ENCODE measurements around the gene TNFSF13B.
"Not testable (repeated sequence)": the region's sequence is repeated elsewhere in the genome, so short reads cannot be mapped to it uniquely, and the experiment has no call there.

The TNFSF13B gene

GRCh38 chr13:108288741-108289140 is 19.2 kb downstream of the TNFSF13B start:
- Histone ChIP-seq H3K27me3 (ENCODE audit: control insufficient read depth, insufficient read depth, low read length) (no peaks in the 10 kb centered on the region), H3K9me3 (ENCODE audit: control insufficient read depth, insufficient read depth, low read length) (no peaks in the 10 kb centered on the region), H3K4me1 (ENCODE audit: control insufficient read depth, insufficient read depth, low read length) (no peaks in the 10 kb centered on the region), H3K36me3 (ENCODE audit: control insufficient read depth, insufficient read depth, low read length) (no peaks in the 10 kb centered on the region), H3K9ac (ENCODE audit: low read depth, low read length) (no peak overlapping the region), H3K4me3 (ENCODE audit: low read depth, low read length) (no peak overlapping the region)

DNA sequence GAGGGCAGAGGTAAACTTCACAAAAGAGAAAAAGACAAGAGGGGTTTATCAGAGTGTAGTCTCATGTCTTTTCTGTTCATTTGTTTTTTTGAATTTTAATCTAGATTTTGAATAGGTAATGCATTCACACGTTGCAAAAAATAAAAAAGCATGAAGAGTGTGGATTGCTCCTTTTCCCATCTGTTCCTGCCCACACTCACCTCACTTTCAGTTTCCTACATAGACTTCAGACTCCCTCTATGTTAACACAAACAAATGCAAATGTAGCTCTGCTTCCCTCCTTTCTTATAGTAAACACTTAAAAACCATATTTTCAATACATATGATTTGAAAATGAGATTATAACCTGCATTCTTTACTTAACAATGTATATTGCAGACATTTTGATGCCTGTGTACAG is 20.3 kb downstream of the TNFSF13B start:
- H3K4me1 ChIP-seq (ENCODE audit: control insufficient read depth, insufficient read depth, low read length) = no peaks in the 10 kb centered on the region

GRCh38 chr13:108297114-108297513 is 27.6 kb downstream of the TNFSF13B start:
- H3K9me3 ChIP-seq (ENCODE audit: control insufficient read depth, insufficient read depth, low read length) = no peaks in the 10 kb centered on the region
- H3K36me3 ChIP-seq (ENCODE audit: control insufficient read depth, insufficient read depth, low read length) = no peaks in the 10 kb centered on the region
- H3K4me1 ChIP-seq (ENCODE audit: control insufficient read depth, insufficient read depth, low read length) = no peaks in the 10 kb centered on the region
- no peak overlapping the region for H3K9ac ChIP-seq (ENCODE audit: low read depth, low read length)
- no peak overlapping the region for H3K4me3 ChIP-seq (ENCODE audit: low read depth, low read length)
- no peaks in the 10 kb centered on the region for H3K27me3 ChIP-seq (ENCODE audit: control insufficient read depth, insufficient read depth, low read length)

More for the DNA sequence above, 20.3 kb downstream of the TNFSF13B start:
- no peaks in the 10 kb centered on the region for H3K36me3 ChIP-seq (ENCODE audit: control insufficient read depth, insufficient read depth, low read length)
- H3K9me3 ChIP-seq (ENCODE audit: control insufficient read depth, insufficient read depth, low read length) = no peaks in the 10 kb centered on the region
- no peak overlapping the region for H3K4me3 ChIP-seq (ENCODE audit: low read depth, low read length)
- H3K9ac ChIP-seq (ENCODE audit: low read depth, low read length) = no peak overlapping the region
- H3K27me3 ChIP-seq (ENCODE audit: control insufficient read depth, insufficient read depth, low read length) = no peaks in the 10 kb centered on the region

GRCh38 chr13:108302279-108302678 is 32.8 kb downstream of the TNFSF13B start:
- no peaks in the 10 kb centered on the region for H3K36me3 ChIP-seq (ENCODE audit: control insufficient read depth, insufficient read depth, low read length)
- H3K4me1 ChIP-seq (ENCODE audit: control insufficient read depth, insufficient read depth, low read length) = no peaks in the 10 kb centered on the region
- H3K27me3 ChIP-seq (ENCODE audit: control insufficient read depth, insufficient read depth, low read length) = no peaks in the 10 kb centered on the region
- H3K9ac ChIP-seq (ENCODE audit: low read depth, low read length) = no peak overlapping the region
- no peaks in the 10 kb centered on the region for H3K9me3 ChIP-seq (ENCODE audit: control insufficient read depth, insufficient read depth, low read length)
- no peak overlapping the region for H3K4me3 ChIP-seq (ENCODE audit: low read depth, low read length)

GRCh38 chr13:108304170-108305016 is 34.9 kb downstream of the TNFSF13B start:
- H3K9me3 ChIP-seq (ENCODE audit: control insufficient read depth, insufficient read depth, low read length) = no peaks in the 10 kb centered on the region
- H3K4me1 ChIP-seq (ENCODE audit: control insufficient read depth, insufficient read depth, low read length) = no peaks in the 10 kb centered on the region
- H3K9ac ChIP-seq (ENCODE audit: low read depth, low read length) = no peak overlapping the region

DNA sequence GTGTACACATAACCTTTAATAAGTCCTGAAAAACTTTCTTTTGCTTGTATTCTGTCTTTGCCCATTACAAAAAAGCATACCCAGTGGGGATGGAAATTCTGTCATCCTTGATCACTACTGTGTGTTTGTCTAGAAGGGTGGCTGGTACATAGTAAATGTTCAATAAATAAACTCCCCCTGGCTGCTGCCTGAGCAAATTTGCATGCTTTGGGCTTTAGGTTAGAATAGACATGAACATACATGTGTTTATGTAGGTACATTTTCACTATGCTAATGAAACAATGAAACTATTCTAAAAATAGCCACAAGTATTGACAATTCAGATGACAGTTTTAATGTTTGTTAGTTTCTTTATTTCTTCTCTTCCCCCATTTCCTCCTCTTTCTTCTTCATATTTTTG is 36.1 kb downstream of the TNFSF13B start:
- no peak overlapping the region for H3K4me3 ChIP-seq (ENCODE audit: low read depth, low read length)

More at GRCh38 chr13:108304170-108305016, 34.9 kb downstream of the TNFSF13B start:
- no peaks in the 10 kb centered on the region for H3K27me3 ChIP-seq (ENCODE audit: control insufficient read depth, insufficient read depth, low read length)
- H3K36me3 ChIP-seq (ENCODE audit: control insufficient read depth, insufficient read depth, low read length) = no peaks in the 10 kb centered on the region
- H3K4me3 ChIP-seq (ENCODE audit: low read depth, low read length) = no peak overlapping the region

GRCh38 chr13:108306860-108307259 is 37.3 kb downstream of the TNFSF13B start:
- Histone ChIP-seq H3K27me3 (ENCODE audit: control insufficient read depth, insufficient read depth, low read length) (no peaks in the 10 kb centered on the region), H3K36me3 (ENCODE audit: control insufficient read depth, insufficient read depth, low read length) (no peaks in the 10 kb centered on the region), H3K9ac (ENCODE audit: low read depth, low read length) (no peak overlapping the region), H3K4me1 (ENCODE audit: control insufficient read depth, insufficient read depth, low read length) (no peaks in the 10 kb centered on the region), H3K9me3 (ENCODE audit: control insufficient read depth, insufficient read depth, low read length) (no peaks in the 10 kb centered on the region), H3K4me3 (ENCODE audit: low read depth, low read length) (no peak overlapping the region)

More for the DNA sequence above, 36.1 kb downstream of the TNFSF13B start:
- Histone ChIP-seq H3K4me1 (ENCODE audit: control insufficient read depth, insufficient read depth, low read length) (no peaks in the 10 kb centered on the region), H3K27me3 (ENCODE audit: control insufficient read depth, insufficient read depth, low read length) (no peaks in the 10 kb centered on the region), H3K36me3 (ENCODE audit: control insufficient read depth, insufficient read depth, low read length) (no peaks in the 10 kb centered on the region), H3K9me3 (ENCODE audit: control insufficient read depth, insufficient read depth, low read length) (no peaks in the 10 kb centered on the region), H3K9ac (ENCODE audit: low read depth, low read length) (no peak overlapping the region)

DNA sequence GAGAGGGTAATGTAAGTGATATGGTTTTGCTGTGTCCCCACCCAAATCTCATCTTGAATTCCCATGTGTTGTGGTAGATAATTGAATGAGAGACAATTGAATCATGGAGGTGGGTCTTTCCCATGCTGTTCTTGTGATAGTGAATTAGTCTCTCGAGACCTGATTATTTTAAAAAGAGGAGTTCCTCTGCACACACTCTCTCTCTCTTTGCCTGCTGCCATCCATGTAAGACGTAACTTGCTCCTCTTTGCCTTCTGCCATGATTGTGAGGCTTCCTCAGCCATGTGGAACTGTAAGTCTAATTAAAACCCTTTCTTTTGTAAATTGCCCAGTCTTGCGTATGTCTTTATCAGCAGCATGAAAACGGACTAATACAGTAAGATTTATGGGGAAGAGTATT is 42.1 kb downstream of the TNFSF13B start:
- H3K4me1 ChIP-seq (ENCODE audit: control insufficient read depth, insufficient read depth, low read length); H3K27me3 ChIP-seq (ENCODE audit: control insufficient read depth, insufficient read depth, low read length); H3K9ac ChIP-seq (ENCODE audit: low read depth, low read length); H3K9me3 ChIP-seq (ENCODE audit: control insufficient read depth, insufficient read depth, low read length); H3K4me3 ChIP-seq (ENCODE audit: low read depth, low read length); H3K36me3 ChIP-seq (ENCODE audit: control insufficient read depth, insufficient read depth, low read length): not testable (repeated sequence)

DNA sequence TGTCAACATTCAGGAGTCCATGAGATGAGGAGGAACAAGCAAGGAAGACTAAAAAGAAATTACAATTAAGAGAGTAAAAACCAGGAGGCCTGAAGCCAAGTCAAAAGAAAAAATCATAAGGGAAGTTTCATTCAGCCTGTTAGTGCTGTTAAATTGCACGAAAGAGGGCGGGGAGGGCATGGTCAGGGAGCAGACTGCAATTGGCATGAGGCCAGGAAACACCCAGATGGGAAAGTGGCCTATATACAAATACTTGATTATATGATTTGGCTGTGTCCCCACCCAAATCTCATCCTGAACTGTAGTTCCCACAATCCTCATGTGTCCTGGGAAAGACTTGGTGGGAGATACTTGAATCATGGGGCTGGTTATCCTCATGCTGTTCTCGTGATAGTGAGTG is 43.9 kb downstream of the TNFSF13B start:
- no peaks in the 10 kb centered on the region for H3K36me3 ChIP-seq (ENCODE audit: control insufficient read depth, insufficient read depth, low read length)
- no peak overlapping the region for H3K9ac ChIP-seq (ENCODE audit: low read depth, low read length)
- no peaks in the 10 kb centered on the region for H3K4me1 ChIP-seq (ENCODE audit: control insufficient read depth, insufficient read depth, low read length)
- H3K9me3 ChIP-seq (ENCODE audit: control insufficient read depth, insufficient read depth, low read length) = no peaks in the 10 kb centered on the region
- H3K4me3 ChIP-seq (ENCODE audit: low read depth, low read length) = no peak overlapping the region
- H3K27me3 ChIP-seq (ENCODE audit: control insufficient read depth, insufficient read depth, low read length) = no peaks in the 10 kb centered on the region

DNA sequence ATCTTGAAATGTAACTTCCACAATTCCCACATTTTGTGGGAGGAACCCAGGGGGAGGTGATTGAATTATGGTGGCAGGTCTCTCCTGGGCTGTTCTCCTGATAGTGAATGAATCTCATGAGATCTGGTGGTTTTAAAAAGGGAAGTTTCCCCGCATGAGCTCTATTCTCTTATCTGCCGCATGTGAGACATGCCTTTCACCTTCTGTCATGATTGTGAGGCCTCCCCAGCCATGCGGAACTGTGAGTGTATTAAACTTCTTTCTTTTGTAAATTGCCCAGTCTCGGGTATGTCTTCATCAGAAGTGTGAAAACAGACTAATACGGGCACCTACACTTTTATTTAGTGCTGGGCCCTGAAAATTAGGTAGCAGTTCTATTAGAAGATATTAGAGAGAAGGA is 45.8 kb downstream of the TNFSF13B start:
- no peaks in the 10 kb centered on the region for H3K9me3 ChIP-seq (ENCODE audit: control insufficient read depth, insufficient read depth, low read length)
- H3K4me3 ChIP-seq (ENCODE audit: low read depth, low read length) = no peak overlapping the region
- no peak overlapping the region for H3K9ac ChIP-seq (ENCODE audit: low read depth, low read length)
- H3K27me3 ChIP-seq (ENCODE audit: control insufficient read depth, insufficient read depth, low read length) = no peaks in the 10 kb centered on the region
- H3K4me1 ChIP-seq (ENCODE audit: control insufficient read depth, insufficient read depth, low read length) = no peaks in the 10 kb centered on the region
- no peaks in the 10 kb centered on the region for H3K36me3 ChIP-seq (ENCODE audit: control insufficient read depth, insufficient read depth, low read length)

- Histone ChIP-seq H3K9ac (ENCODE audit: low read depth, low read length) (no peak overlapping the region), H3K36me3 (ENCODE audit: control insufficient read depth, insufficient read depth, low read length) (no peaks in the 10 kb centered on the region), H3K9me3 (ENCODE audit: control insufficient read depth, insufficient read depth, low read length) (no peaks in the 10 kb centered on the region), H3K4me1 (ENCODE audit: control insufficient read depth, insufficient read depth, low read length) (no peaks in the 10 kb centered on the region), H3K27me3 (ENCODE audit: control insufficient read depth, insufficient read depth, low read length) (no peaks in the 10 kb centered on the region), H3K4me3 (ENCODE audit: low read depth, low read length) (no peak overlapping the region)
Measured at GRCh38 chr13:108315991-108316390, 46.5 kb downstream of the TNFSF13B start.

- no peaks in the 10 kb centered on the region for H3K4me1 ChIP-seq (ENCODE audit: control insufficient read depth, insufficient read depth, low read length)
- H3K9me3 ChIP-seq (ENCODE audit: control insufficient read depth, insufficient read depth, low read length) = no peaks in the 10 kb centered on the region
- H3K36me3 ChIP-seq (ENCODE audit: control insufficient read depth, insufficient read depth, low read length) = no peaks in the 10 kb centered on the region
Measured at GRCh38 chr13:108316413-108316812, 46.9 kb downstream of the TNFSF13B start.

More at GRCh38 chr13:108316413-108316812, 46.9 kb downstream of the TNFSF13B start:
- no peak overlapping the region for H3K9ac ChIP-seq (ENCODE audit: low read depth, low read length)
- no peak overlapping the region for H3K4me3 ChIP-seq (ENCODE audit: low read depth, low read length)
- no peaks in the 10 kb centered on the region for H3K27me3 ChIP-seq (ENCODE audit: control insufficient read depth, insufficient read depth, low read length)
